Adrenal gland (tissue), 5 donors: ENCODE results near the gene C12orf42.
A peak's percentile ranks its signal among the peaks of the same experiment; 100 is the strongest.

Experiments used
- POLR2A ChIP-seq, 2 donors: fragments of 450-650 bp; IDR thresholded peaks; one replicate each; pipeline ENCODE4 v1.6.1; 2017; ENCODE audit warnings: antibody characterized with exemption in 2 of 2, mild to moderate bottlenecking in 2 of 2, moderate library complexity in 1 of 2
- TF ChIP-seq, protein P1 (sequence below), 6 experiments: fragments of 450-650 bp in 4 of 6; fragments of 200-600 bp in 2 of 6; sonication (generic) in 1 of 6; IDR thresholded peaks; 1 replicate in 5 of 6; 2 replicates in 1 of 6; pipeline versions ENCODE4 v1.5.1 to v1.8.0; 2016 to 2021; ENCODE audit warnings: antibody characterized with exemption in 6 of 6, mild to moderate bottlenecking in 2 of 6, moderate library complexity in 1 of 6
- donor health status: DM: no; HTN: no; CAD: no.

DNA sequence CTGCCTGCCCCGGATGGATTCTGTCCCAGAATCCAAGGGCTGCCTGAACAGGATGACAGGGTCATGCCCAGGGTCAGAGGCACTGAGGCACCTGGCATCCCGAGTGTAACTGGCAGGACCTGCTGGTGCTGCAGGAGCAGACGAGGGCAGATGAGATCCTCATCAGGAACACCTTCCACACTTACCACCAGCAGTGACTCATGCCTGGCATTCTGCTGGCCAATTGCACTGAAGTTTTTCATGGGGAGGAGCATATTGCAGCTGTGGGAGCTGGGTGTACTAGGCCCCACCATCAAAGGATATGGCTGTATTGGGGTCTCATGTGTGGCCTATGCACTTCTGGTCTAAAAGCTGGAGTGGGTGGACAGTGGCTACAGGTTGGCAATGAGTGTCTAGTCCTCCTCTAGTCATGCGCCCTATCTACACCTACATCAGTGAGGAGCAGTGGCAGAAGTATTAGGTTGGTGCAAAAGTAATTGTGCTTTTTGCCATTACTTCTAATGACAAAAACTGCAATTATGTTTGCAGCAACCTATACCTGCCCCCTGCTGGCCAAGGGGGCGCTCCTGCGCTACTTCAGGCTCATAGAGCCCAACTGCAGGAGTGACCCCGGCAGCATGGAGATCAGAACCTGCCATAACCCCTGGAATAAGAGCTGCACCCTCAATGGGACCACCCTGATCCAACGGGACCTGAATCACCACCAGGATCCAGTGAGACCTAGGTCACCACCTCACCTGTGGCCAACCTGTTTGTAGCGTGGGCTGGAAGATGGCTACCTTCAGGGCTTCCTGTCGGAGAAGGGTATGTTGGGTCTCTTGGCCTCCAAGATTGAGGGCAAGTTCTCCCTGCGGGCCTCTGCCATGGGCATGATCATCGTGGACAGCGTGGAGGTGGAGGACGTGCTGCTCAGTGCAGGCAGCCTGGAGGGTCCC, 8.0 kb upstream of the C12orf42 start:
- TF ChIP-seq, protein P1, sequence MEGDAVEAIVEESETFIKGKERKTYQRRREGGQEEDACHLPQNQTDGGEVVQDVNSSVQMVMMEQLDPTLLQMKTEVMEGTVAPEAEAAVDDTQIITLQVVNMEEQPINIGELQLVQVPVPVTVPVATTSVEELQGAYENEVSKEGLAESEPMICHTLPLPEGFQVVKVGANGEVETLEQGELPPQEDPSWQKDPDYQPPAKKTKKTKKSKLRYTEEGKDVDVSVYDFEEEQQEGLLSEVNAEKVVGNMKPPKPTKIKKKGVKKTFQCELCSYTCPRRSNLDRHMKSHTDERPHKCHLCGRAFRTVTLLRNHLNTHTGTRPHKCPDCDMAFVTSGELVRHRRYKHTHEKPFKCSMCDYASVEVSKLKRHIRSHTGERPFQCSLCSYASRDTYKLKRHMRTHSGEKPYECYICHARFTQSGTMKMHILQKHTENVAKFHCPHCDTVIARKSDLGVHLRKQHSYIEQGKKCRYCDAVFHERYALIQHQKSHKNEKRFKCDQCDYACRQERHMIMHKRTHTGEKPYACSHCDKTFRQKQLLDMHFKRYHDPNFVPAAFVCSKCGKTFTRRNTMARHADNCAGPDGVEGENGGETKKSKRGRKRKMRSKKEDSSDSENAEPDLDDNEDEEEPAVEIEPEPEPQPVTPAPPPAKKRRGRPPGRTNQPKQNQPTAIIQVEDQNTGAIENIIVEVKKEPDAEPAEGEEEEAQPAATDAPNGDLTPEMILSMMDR (IDR thresholded peaks at IDR 0.05): peak in 4 of 6 experiments; percentile 14 to 45 (median 39)
- no peak for TF ChIP-seq POLR2A (IDR thresholded peaks at IDR 0.05)
